Gastroesophageal sphincter (tissue), 3 donors: ENCODE results near the gene PPL.

ENCODE experiments used
- CTCF ChIP-seq, 4 experiments: fragments of 200-600 bp in 2 of 4; fragments of 450-650 bp in 2 of 4; sonication (generic) in 1 of 4; IDR thresholded peaks; one replicate each; pipeline ENCODE4 v1.5.1; 2017 to 2019; ENCODE audit warnings: antibody characterized with exemption in 4 of 4, mild to moderate bottlenecking in 2 of 4, moderate library complexity in 2 of 4
- EP300 ChIP-seq: sonication (generic); formaldehyde crosslinking; IDR thresholded peaks from one replicate; pipeline ENCODE4 v1.6.1; 2017; ENCODE audit warnings: antibody characterized with exemption, mild to moderate bottlenecking
- POLR2A ChIP-seq, 2 donors: fragments of 450-650 bp; IDR thresholded peaks; one replicate each; pipeline ENCODE4 v1.6.1; 2017; ENCODE audit warnings: antibody characterized with exemption in 2 of 2, mild to moderate bottlenecking in 2 of 2, moderate library complexity in 1 of 2

GRCh38 chr16:4917117-4917516, 19.8 kb downstream of the PPL start:
- TF ChIP-seq CTCF (IDR thresholded peaks at IDR 0.05) = no peak
- TF ChIP-seq EP300 = no peak
- no peak for TF ChIP-seq POLR2A (IDR thresholded peaks at IDR 0.05)
